SHP77 (cell line): ENCODE data around the gene SELENOO.
A peak's percentile ranks its signal among the peaks of the same experiment; 100 is the strongest.

ENCODE experiments used
- DNase-seq, 2 experiments: peaks; one replicate each; lab custom pipeline; 2025; lab: John Stamatoyannopoulos, UW

The SELENOO gene

GRCh38 chr22:50238755-50239154, 37.9 kb downstream of the SELENOO start:
- DNase-seq = no peak

- no peak for DNase-seq
Measured at GRCh38 chr22:50242406-50242949, 41.7 kb downstream of the SELENOO start.

- no peak for DNase-seq
Measured at GRCh38 chr22:50243685-50244419, 43.0 kb downstream of the SELENOO start.

GRCh38 chr22:50244420-50245213, 43.8 kb downstream of the SELENOO start, which contains the start of gene TUBGCP6:
TSS of gene TUBGCP6 (minus strand) at chr22:50245023. CDS start at chr22:50244459, 564 bp downstream.
- peak; percentile 95 to 97 for DNase-seq

- DNase-seq = no peak
Measured at GRCh38 chr22:50245214-50246072, 44.6 kb downstream of the SELENOO start.

GRCh38 chr22:50246242-50247175, 45.7 kb downstream of the SELENOO start:
- no peak for DNase-seq

GRCh38 chr22:50247748-50248147, 46.9 kb downstream of the SELENOO start:
- DNase-seq = peak; percentile 93 to 97

DNA sequence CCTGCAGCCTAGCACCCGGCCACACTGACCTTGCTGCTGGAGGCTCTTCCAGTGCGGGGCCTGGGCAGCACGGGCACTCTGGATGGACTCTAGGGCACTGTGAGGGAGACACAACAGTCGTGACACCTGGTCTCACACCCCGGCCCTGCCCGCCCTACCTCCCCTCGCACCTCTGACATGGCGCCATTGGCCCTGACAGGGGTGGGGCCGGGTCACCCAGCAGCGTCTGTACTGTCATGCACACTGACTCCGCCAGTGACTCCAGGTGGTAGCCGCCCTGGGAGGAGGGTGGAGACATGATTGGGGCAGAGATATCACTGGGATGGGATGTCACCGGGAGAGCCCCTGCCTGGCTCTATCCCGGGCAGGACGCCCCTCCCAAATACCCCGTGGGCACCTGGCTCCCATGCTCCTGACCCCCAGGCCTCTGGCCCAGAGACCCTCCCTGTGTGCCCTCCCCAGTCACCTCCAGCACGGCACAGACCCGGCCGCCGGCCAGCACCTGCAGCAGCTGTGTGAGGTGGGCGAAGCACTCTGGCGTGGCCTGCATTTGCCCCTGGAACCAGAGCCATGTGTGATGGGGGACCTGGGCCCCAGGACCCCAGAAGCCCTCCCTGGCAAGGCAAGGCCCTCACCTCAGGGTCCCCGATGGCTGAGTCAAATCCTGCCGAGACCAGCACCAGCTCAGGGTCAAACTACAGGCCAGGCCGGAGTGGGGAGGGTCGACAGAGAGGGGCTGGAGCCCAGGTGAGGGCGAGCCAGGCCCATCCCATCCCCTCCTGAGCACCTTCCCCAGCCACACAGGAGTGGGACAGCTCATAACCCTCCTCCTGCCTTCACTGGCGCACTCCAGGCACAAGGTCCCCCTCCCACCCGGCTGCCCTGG, 47.6 kb downstream of the SELENOO start:
- DNase-seq = peak; percentile 45 to 58

- DNase-seq = no peak
Measured at GRCh38 chr22:50249341-50250248, 48.8 kb downstream of the SELENOO start.

GRCh38 chr22:50250249-50250554, 49.4 kb downstream of the SELENOO start:
- DNase-seq = no peak

- DNase-seq = peak; percentile 85 to 93
Measured at GRCh38 chr22:50250555-50251476, 50.0 kb downstream of the SELENOO start, which contains the start of gene HDAC10. TSS of gene HDAC10 (minus strand) at chr22:50251265. CDS start at chr22:50251032, 233 bp downstream.

DNA sequence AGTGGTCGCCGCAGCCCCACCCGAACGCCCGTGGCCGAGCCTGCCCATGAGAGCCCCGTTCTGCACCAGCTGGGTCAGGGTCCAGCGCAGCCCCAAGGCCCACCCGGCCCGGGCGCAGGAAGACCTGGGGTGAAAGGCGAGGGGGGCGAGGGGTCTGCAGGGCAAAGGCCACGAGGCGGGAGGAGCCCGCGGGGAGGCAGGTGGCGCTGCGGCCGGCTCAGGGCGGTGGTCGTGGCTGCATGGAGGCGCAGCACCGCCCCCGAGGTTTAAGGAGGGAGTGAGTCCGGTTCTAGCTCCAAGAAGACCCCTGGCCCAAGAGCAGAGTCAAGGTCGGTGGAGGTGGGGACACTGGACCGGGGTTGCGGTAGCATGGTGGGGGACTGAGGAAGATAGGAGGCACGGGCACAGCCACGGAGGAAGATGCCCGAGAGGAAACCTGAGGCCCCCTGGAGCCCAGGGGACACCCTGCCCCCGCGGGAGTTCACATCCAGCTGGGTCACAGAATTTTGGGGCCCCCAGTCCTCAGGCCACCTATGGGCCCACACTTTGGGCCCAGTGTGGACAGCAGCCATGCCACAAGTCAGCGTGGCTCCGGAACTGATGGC, 50.8 kb downstream of the SELENOO start:
- no peak for DNase-seq

GRCh38 chr22:50252082-50253045, 51.6 kb downstream of the SELENOO start:
- DNase-seq = peak; percentile 79 to 83

- no peak for DNase-seq
Measured at GRCh38 chr22:50253046-50253915, 52.5 kb downstream of the SELENOO start.

- no peak for DNase-seq
Measured at GRCh38 chr22:50253941-50254340, 53.1 kb downstream of the SELENOO start.
